ENCODE results near the gene CNNM1.

DNA sequence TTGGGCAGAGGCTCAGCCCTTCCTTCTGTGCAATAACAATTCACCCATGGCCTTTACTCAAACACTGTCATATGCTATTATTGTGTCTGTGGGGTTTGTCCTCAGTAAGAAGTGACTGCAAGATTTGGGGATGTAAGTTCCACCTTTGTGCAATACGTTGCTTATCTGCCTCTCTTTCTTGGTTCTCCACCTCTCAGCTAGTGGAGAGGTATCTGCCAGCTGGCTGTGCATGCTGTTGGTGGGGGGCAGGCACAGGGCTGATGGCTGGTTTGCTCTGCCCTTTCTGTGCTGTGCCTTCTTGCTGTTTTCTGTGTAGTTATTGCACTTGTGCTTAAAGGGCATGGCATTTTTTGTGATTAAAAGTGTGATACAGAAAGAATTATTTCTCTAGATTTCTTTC lies 36.2 kb downstream of the CNNM1 start:
- no peak for TF ChIP-seq CTCF (IDR thresholded peaks at IDR 0.05)
- TF ChIP-seq POLR2A (IDR thresholded peaks at IDR 0.05), result no peak
- TF ChIP-seq POLR2AphosphoS5 (IDR thresholded peaks at IDR 0.05), result no peak
